ENCODE data around the gene TSPAN32.

- TF ChIP-seq EZH2 (IDR thresholded peaks at IDR 0.05; ENCODE audit: low read length) (no peak), CTCF (optimal IDR thresholded peaks at IDR 0.05 in 1 of 3, IDR thresholded peaks at IDR 0.05 in 1 of 3, conservative IDR thresholded peaks at IDR 0.05 in 1 of 3; ENCODE audit: extremely low read depth in 1 of 3, insufficient read depth in 2 of 3, low read length in 3 of 3) (peak; percentile 43 to 82 (median 73))
Measured at GRCh38 chr11:2298795-2299761, 2.7 kb upstream of the TSPAN32 start.

Measured in keratinocyte (primary cell).